Liver (tissue), 9 donors: ENCODE data around the gene NF1. TPM values are rescaled to one million over a fixed set of nuclear protein-coding genes. Genes with fewer than 3 reads are reported as not detected.

Source experiments
- DNase-seq: peaks from one replicate; pipeline ENCODE4 v3.0.0-alpha.2; 2017; ENCODE audit warnings: low spot score
- H3K27ac ChIP-seq, 2 donors: one replicate each; pipeline ENCODE4 v1.7.0; 2013; ENCODE audit warnings: inconsistent platforms in 2 of 2, low read length in 2 of 2, control low read depth in 1 of 2, low read depth in 1 of 2, mild to moderate bottlenecking in 1 of 2
- H3K27me3 ChIP-seq, 4 donors: one replicate each; pipeline versions ENCODE4 v1.6.1 to v1.7.0; 2013; ENCODE audit warnings: low read length in 3 of 4, inconsistent platforms in 1 of 4, mild to moderate bottlenecking in 1 of 4, moderate library complexity in 1 of 4; ENCODE audit not compliant: control insufficient read depth in 4 of 4, insufficient read depth in 4 of 4
- H3K36me3 ChIP-seq, 4 donors: one replicate each; pipeline versions ENCODE4 v1.6.1 to v1.7.0; 2013; ENCODE audit warnings: low read length in 3 of 4, mild to moderate bottlenecking in 3 of 4, low read depth in 1 of 4, moderate library complexity in 1 of 4; ENCODE audit not compliant: control insufficient read depth in 4 of 4, insufficient read depth in 3 of 4
- H3K4me1 ChIP-seq, 4 donors: one replicate each; pipeline versions ENCODE4 v1.6.1 to v1.7.0; 2013; ENCODE audit warnings: low read length in 3 of 4, mild to moderate bottlenecking in 3 of 4, moderate library complexity in 1 of 4; ENCODE audit not compliant: control insufficient read depth in 4 of 4, insufficient read depth in 4 of 4
- H3K4me3 ChIP-seq, 3 donors: one replicate each; pipeline versions ENCODE4 v1.6.1 to v1.7.0; 2013; ENCODE audit warnings: low read length in 3 of 3, control low read depth in 1 of 3, low read depth in 1 of 3, mild to moderate bottlenecking in 1 of 3
- H3K9ac ChIP-seq, 2 donors: one replicate each; pipeline ENCODE4 v1.7.0; 2013; ENCODE audit warnings: low read length in 2 of 2, mild to moderate bottlenecking in 2 of 2, moderate library complexity in 2 of 2, control low read depth in 1 of 2, low read depth in 1 of 2
- H3K9me3 ChIP-seq, 4 donors: one replicate each; pipeline versions ENCODE4 v1.6.1 to v1.7.0; 2013; ENCODE audit warnings: low read length in 3 of 4; ENCODE audit not compliant: control insufficient read depth in 4 of 4
- EGR1 ChIP-seq, 2 donors: IDR thresholded peaks; 2 replicates each; pipeline ENCODE4 v1.6.1; 2016 to 2018; ENCODE audit warnings: antibody characterized with exemption in 2 of 2, low read depth in 2 of 2
- FOXA1 ChIP-seq: IDR thresholded peaks from 2 replicates; pipeline ENCODE4 v1.6.1; 2016; ENCODE audit warnings: antibody characterized with exemption
- FOXA2 ChIP-seq: IDR thresholded peaks from 2 replicates; pipeline ENCODE4 v1.6.1; 2016; ENCODE audit warnings: antibody characterized with exemption
- GABPA ChIP-seq, 2 donors: IDR thresholded peaks in 1 of 2; conservative IDR thresholded peaks in 1 of 2; 2 replicates each; pipeline ENCODE4 v1.6.1; 2016; ENCODE audit warnings: antibody characterized with exemption in 2 of 2, mild to moderate bottlenecking in 1 of 2, moderate library complexity in 1 of 2
- HNF4A ChIP-seq, 2 donors: conservative IDR thresholded peaks; 2 replicates each; pipeline ENCODE4 v1.6.1; 2016; ENCODE audit warnings: antibody characterized with exemption in 2 of 2, mild to moderate bottlenecking in 2 of 2
- HNF4G ChIP-seq: IDR thresholded peaks from 2 replicates; pipeline ENCODE4 v1.6.1; 2016; ENCODE audit warnings: antibody characterized with exemption
- JUND ChIP-seq, 2 donors: IDR thresholded peaks; 2 replicates each; pipeline ENCODE4 v1.6.1; 2016; ENCODE audit warnings: antibody characterized with exemption in 2 of 2
- MAX ChIP-seq: IDR thresholded peaks from 2 replicates; pipeline ENCODE4 v1.6.1; 2016; ENCODE audit warnings: antibody characterized with exemption
- NR2F2 ChIP-seq: IDR thresholded peaks from 2 replicates; pipeline ENCODE4 v1.6.1; 2016; ENCODE audit warnings: antibody characterized with exemption
- RAD21 ChIP-seq, 2 donors: IDR thresholded peaks; 2 replicates each; pipeline ENCODE4 v1.6.1; 2016; ENCODE audit warnings: antibody characterized with exemption in 2 of 2, mild to moderate bottlenecking in 2 of 2
- RXRA ChIP-seq, 2 donors: IDR thresholded peaks; 2 replicates each; pipeline ENCODE4 v1.6.1; 2017 to 2018; ENCODE audit warnings: antibody characterized with exemption in 2 of 2, mild to moderate bottlenecking in 1 of 2
- SP1 ChIP-seq: IDR thresholded peaks from 2 replicates; pipeline ENCODE4 v1.6.1; 2018; ENCODE audit warnings: antibody characterized with exemption, mild to moderate bottlenecking
- TAF1 ChIP-seq: conservative IDR thresholded peaks from 2 replicates; pipeline ENCODE4 v1.6.1; 2016; ENCODE audit warnings: antibody characterized with exemption, mild to moderate bottlenecking
- WGBS: extraction: QIAGEN DNeasy Blood & Tissue Kit; methylation state at CpG from one replicate; pipeline ENCODE4 v1.1.7; 2013; 5-methylcytosine and 5-hydroxymethylcytosine counted together
- polyA plus RNA-seq, 2 donors: library from polyadenylated mRNA; stranded (reverse) in 1 of 2; unstranded in 1 of 2; fragments of 200-250 nt in 1 of 2; fragments of >200 nt in 1 of 2; fragmentation: Nextera tagmentation in 1 of 2; extraction: Ambion mirVana in 1 of 2; gene quantifications; one replicate each; pipeline versions ENCODE4 v1.2.1 to v1.2.3, GENCODE V29; 2013 to 2015
- total RNA-seq, 2 donors: library from RNA; depleted of rRNA; stranded (reverse); fragments of >200 nt; gene quantifications; one replicate each; pipeline ENCODE4 v1.2.3, GENCODE V29; 2014
- TF ChIP-seq, protein P1 (sequence below): fragments of 150-350 bp; IDR thresholded peaks from 2 replicates; pipeline ENCODE4 v1.5.1; 2017; ENCODE audit warnings: improper control_type of control experiment, low read depth, low read length; ENCODE audit not compliant: missing input control
- TF ChIP-seq, protein P2 (sequence below): IDR thresholded peaks from 2 replicates; pipeline ENCODE4 v1.6.1; 2016; ENCODE audit warnings: antibody characterized with exemption, mild to moderate bottlenecking
- TF ChIP-seq, protein P3 (sequence below): IDR thresholded peaks from 2 replicates; pipeline ENCODE4 v1.6.1; 2016; ENCODE audit warnings: antibody characterized with exemption
- TF ChIP-seq, protein P4 (sequence below): IDR thresholded peaks from 2 replicates; pipeline ENCODE4 v1.6.1; 2016; ENCODE audit warnings: antibody characterized with exemption
- donor health status: healthy.
- donor health status: healthy.
- donor health status: healthy.
- donor health status: healthy.
- donor health status: healthy.

The NF1 gene
- total and polyA plus RNA-seq, 4 donors = 4.6 to 42.6 (median 13.5) TPM

DNA sequence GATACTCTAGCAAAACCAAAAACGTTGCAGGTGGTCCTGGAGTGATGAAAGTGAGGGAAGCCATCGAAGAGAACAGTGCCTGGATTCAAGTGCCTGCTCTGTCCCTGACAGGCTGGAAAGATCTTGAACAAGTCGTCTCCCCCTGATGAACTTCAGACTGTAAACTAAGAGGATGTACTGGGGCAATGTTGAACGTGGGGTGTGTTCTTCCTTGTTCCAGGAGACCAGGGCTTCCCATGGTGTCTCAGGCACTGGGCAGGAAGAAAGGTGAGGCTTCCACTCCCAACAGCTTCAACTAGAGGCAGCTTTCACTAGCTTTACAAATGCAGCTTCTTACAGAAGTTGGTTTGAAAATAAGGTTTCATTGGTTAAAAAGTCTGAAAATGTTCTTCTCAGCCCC, 21.4 kb upstream of the NF1 start:
- no peaks in the 10 kb centered on the region for H3K9me3 ChIP-seq
- no peak overlapping the region for H3K27ac ChIP-seq
- no peak overlapping the region for H3K9ac ChIP-seq
- H3K27me3 ChIP-seq = no peaks in the 10 kb centered on the region
- DNase-seq = no peak
- H3K4me1 ChIP-seq = peaks cover 0 to 4% (median 3%) of the 10 kb centered on the region in 4 donors
- H3K36me3 ChIP-seq = no peaks in the 10 kb centered on the region
- TF ChIP-seq RAD21 (IDR thresholded peaks at IDR 0.05) = no peak
- TF ChIP-seq SP1 = no peak
- TF ChIP-seq, protein P1, sequence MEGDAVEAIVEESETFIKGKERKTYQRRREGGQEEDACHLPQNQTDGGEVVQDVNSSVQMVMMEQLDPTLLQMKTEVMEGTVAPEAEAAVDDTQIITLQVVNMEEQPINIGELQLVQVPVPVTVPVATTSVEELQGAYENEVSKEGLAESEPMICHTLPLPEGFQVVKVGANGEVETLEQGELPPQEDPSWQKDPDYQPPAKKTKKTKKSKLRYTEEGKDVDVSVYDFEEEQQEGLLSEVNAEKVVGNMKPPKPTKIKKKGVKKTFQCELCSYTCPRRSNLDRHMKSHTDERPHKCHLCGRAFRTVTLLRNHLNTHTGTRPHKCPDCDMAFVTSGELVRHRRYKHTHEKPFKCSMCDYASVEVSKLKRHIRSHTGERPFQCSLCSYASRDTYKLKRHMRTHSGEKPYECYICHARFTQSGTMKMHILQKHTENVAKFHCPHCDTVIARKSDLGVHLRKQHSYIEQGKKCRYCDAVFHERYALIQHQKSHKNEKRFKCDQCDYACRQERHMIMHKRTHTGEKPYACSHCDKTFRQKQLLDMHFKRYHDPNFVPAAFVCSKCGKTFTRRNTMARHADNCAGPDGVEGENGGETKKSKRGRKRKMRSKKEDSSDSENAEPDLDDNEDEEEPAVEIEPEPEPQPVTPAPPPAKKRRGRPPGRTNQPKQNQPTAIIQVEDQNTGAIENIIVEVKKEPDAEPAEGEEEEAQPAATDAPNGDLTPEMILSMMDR = no peak
- no peak for TF ChIP-seq EGR1 (IDR thresholded peaks at IDR 0.05; ENCODE audit: low read depth in 2 of 2)
- no peak for TF ChIP-seq JUND (IDR thresholded peaks at IDR 0.05)
- no peak for TF ChIP-seq RXRA (IDR thresholded peaks at IDR 0.05)
- no peak for TF ChIP-seq MAX
- TF ChIP-seq HNF4A (conservative IDR thresholded peaks at IDR 0.05) = no peak
- TF ChIP-seq, protein P2, sequence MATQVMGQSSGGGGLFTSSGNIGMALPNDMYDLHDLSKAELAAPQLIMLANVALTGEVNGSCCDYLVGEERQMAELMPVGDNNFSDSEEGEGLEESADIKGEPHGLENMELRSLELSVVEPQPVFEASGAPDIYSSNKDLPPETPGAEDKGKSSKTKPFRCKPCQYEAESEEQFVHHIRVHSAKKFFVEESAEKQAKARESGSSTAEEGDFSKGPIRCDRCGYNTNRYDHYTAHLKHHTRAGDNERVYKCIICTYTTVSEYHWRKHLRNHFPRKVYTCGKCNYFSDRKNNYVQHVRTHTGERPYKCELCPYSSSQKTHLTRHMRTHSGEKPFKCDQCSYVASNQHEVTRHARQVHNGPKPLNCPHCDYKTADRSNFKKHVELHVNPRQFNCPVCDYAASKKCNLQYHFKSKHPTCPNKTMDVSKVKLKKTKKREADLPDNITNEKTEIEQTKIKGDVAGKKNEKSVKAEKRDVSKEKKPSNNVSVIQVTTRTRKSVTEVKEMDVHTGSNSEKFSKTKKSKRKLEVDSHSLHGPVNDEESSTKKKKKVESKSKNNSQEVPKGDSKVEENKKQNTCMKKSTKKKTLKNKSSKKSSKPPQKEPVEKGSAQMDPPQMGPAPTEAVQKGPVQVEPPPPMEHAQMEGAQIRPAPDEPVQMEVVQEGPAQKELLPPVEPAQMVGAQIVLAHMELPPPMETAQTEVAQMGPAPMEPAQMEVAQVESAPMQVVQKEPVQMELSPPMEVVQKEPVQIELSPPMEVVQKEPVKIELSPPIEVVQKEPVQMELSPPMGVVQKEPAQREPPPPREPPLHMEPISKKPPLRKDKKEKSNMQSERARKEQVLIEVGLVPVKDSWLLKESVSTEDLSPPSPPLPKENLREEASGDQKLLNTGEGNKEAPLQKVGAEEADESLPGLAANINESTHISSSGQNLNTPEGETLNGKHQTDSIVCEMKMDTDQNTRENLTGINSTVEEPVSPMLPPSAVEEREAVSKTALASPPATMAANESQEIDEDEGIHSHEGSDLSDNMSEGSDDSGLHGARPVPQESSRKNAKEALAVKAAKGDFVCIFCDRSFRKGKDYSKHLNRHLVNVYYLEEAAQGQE = no peak
- TF ChIP-seq GABPA (IDR thresholded peaks at IDR 0.05 in 1 of 2, conservative IDR thresholded peaks at IDR 0.05 in 1 of 2) = no peak
- no peak for TF ChIP-seq NR2F2
- TF ChIP-seq HNF4G = no peak
- TF ChIP-seq FOXA2 = no peak
- TF ChIP-seq, protein P3, sequence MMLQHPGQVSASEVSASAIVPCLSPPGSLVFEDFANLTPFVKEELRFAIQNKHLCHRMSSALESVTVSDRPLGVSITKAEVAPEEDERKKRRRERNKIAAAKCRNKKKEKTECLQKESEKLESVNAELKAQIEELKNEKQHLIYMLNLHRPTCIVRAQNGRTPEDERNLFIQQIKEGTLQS = no peak
- H3K4me3 ChIP-seq = no peak overlapping the region
- whole genome bisulfite sequencing = 40% methylated on average over 4 of the region's 4 CpGs

GRCh38 chr17:31074772-31075555, 19.8 kb upstream of the NF1 start:
- no peak overlapping the region for H3K27ac ChIP-seq
- H3K9ac ChIP-seq = no peak overlapping the region
- DNase-seq = no peak
- no peaks in the 10 kb centered on the region for H3K27me3 ChIP-seq
- H3K4me3 ChIP-seq = no peak overlapping the region
- H3K4me1 ChIP-seq = no peaks in the 10 kb centered on the region
- 78% methylated on average over 4 of the region's 4 CpGs for WGBS
- no peaks in the 10 kb centered on the region for H3K9me3 ChIP-seq
- no peaks in the 10 kb centered on the region for H3K36me3 ChIP-seq
- TF ChIP-seq EGR1 (IDR thresholded peaks at IDR 0.05; ENCODE audit: low read depth in 2 of 2) (no peak), TAF1 (no peak), JUND (IDR thresholded peaks at IDR 0.05) (no peak), MAX (no peak), RAD21 (IDR thresholded peaks at IDR 0.05) (no peak), RXRA (IDR thresholded peaks at IDR 0.05) (no peak), HNF4A (conservative IDR thresholded peaks at IDR 0.05) (no peak), GABPA (IDR thresholded peaks at IDR 0.05 in 1 of 2, conservative IDR thresholded peaks at IDR 0.05 in 1 of 2) (no peak), FOXA1 (no peak), SP1 (no peak), NR2F2 (no peak), HNF4G (no peak), FOXA2 (no peak)
- TF ChIP-seq, protein P4, sequence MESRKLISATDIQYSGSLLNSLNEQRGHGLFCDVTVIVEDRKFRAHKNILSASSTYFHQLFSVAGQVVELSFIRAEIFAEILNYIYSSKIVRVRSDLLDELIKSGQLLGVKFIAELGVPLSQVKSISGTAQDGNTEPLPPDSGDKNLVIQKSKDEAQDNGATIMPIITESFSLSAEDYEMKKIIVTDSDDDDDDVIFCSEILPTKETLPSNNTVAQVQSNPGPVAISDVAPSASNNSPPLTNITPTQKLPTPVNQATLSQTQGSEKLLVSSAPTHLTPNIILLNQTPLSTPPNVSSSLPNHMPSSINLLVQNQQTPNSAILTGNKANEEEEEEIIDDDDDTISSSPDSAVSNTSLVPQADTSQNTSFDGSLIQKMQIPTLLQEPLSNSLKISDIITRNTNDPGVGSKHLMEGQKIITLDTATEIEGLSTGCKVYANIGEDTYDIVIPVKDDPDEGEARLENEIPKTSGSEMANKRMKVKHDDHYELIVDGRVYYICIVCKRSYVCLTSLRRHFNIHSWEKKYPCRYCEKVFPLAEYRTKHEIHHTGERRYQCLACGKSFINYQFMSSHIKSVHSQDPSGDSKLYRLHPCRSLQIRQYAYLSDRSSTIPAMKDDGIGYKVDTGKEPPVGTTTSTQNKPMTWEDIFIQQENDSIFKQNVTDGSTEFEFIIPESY = no peak
- TF ChIP-seq, protein P3 = no peak
- TF ChIP-seq, protein P2 = no peak
